ENCODE data around the gene KDM4F.

KDM4F gene

GRCh38 chr11:95066716-95067038 is 17.5 kb downstream of the KDM4F start, which contains the start of gene SRSF8:
Gene SRSF8 (plus strand): TSS chr11:95066919. CDS start chr11:95067227, 308 bp downstream.
- no peak for DNase-seq

DNA sequence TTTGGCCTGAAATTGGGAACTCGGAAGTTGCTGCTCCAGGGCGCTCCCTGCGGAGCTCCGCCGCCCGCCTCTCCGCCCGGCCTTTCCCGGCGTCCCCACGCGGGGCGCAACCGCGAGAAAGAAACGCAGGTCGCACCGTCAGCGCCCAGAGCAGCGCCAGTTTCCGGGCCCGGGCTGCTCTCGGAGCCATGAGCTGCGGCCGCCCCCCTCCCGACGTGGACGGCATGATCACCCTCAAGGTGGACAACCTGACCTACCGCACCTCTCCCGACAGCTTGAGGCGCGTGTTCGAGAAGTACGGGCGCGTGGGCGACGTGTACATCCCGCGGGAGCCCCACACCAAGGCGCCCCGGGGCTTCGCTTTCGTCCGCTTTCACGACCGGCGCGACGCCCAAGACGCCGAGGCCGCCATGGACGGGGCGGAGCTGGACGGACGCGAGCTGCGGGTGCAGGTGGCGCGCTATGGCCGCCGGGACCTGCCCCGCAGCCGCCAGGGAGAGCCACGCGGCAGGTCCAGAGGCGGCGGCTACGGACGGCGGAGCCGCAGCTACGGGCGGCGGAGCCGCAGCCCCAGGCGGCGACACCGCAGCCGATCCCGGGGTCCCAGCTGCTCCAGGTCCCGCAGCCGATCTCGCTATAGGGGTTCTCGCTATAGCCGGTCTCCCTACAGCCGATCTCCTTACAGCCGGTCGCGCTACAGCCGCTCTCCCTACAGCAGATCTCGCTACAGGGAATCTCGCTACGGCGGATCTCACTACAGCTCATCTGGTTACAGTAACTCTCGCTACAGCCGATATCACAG is 18.0 kb downstream of the KDM4F start:
- peak; percentile 94 for DNase-seq

GRCh38 chr11:95067841-95068219 is 18.6 kb downstream of the KDM4F start:
- no peak for DNase-seq

GRCh38 chr11:95068549-95068948 is 19.3 kb downstream of the KDM4F start:
- DNase-seq, result peak; percentile 98

- no peak for DNase-seq
Measured at GRCh38 chr11:95070471-95070870, 21.2 kb downstream of the KDM4F start.

DNA sequence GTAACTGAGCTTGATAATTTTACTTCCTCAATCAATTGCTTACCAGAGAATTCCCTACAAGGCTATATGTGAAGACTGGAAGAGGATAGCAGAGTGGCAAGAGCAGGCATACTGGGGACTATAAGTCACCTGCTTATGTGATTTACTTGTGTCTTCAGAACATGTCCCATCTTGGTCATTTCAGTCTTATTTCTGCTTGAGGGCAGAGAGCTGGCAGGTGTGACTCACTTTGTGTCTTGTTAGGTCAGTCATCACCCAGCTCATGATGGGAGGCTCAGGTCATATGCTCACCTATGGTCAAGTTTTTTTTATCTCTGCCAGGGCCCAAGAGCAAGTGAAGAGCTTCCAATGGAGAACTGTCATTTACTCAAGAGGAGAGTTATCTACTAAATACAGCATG is 23.7 kb downstream of the KDM4F start:
- peak; percentile 35 for DNase-seq

GRCh38 chr11:95074792-95075563 is 25.8 kb downstream of the KDM4F start:
- peak; percentile 29 for DNase-seq

GRCh38 chr11:95076416-95076815 is 27.2 kb downstream of the KDM4F start:
- peak; percentile 70 for DNase-seq

- no peak for DNase-seq
Measured at GRCh38 chr11:95076981-95077380, 27.8 kb downstream of the KDM4F start.

DNA sequence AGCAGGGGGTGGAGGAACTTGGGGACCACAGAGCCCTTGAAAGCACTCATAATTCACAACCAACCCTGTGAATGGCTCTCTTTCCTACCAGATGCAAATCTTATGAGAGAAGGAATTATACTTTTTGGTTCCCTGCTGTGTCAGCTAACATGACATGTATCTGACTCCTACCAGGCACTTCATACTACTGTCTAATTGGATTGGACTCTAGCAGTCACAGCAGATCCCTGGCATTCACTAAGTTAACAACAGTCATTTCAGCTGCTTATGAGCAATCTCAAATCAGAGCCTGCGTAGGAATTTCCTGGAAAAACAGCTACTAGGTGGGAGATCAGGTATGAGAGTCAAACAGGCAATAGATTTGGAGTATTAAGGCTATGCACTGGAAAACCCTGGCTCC is 29.3 kb downstream of the KDM4F start:
- no peak for DNase-seq

GRCh38 chr11:95081010-95081409 is 31.8 kb downstream of the KDM4F start:
- no peak for DNase-seq

DNA sequence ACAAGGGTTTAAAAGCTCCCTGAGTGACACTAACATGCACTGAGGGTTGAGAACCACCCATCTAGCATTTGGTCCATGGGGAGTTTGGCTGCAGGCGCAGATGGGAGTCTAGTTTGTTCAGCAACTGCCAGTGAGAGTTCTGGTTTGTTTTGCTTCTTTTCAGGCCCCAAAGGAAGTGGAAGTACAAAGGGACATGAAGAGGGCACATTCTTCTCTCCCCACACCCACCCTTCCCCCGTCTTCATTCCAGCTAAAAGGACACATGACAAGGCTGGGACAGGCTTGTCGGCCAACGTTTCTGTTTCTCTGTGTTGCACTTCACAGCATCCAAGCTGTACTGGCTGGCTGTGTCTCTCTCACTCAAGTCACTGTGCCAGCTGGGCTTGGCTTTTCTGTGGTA is 32.2 kb downstream of the KDM4F start:
- no peak for DNase-seq

GRCh38 chr11:95082576-95083001 is 33.4 kb downstream of the KDM4F start:
- no peak for DNase-seq

- DNase-seq, result peak; percentile 49
Measured at GRCh38 chr11:95084509-95084908, 35.3 kb downstream of the KDM4F start.

GRCh38 chr11:95085117-95085816 is 36.0 kb downstream of the KDM4F start:
- no peak for DNase-seq

- DNase-seq, result no peak
Measured at GRCh38 chr11:95086151-95086550, 36.9 kb downstream of the KDM4F start.

- DNase-seq, result no peak
Measured at GRCh38 chr11:95086836-95087570, 37.8 kb downstream of the KDM4F start.

DNA sequence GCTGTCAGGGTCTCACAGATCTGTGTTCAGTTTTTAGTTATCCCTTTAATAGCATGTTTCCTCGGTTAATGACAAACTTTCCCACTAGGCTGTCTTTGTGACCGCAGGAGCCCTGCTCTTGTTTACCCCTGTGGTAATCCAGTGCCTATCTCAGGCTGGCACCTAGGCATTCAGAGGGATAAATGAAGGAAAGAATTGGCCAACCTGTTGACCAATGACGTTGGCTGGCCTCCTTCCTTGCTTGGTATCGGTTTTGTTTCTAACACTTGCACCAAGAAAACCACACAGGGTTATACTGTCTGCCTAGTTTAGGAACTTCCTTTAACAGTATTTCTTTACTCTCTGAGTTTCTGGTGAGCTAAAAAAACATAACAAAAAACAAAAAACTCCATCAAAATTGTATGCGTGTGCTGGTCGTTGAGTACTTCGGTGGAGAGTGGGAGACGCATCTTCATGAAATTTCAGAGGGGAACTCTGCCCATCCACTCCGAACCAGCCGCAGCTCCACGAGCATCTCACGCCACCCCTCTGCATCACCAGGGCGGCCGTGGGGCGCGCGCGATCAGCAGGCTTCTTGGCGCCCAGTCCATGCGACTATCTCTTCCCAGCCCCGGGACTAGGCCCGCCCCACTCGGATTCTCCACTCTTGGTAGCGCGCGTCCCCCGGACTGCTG is 39.9 kb downstream of the KDM4F start:
- peak; percentile 37 for DNase-seq

DNA sequence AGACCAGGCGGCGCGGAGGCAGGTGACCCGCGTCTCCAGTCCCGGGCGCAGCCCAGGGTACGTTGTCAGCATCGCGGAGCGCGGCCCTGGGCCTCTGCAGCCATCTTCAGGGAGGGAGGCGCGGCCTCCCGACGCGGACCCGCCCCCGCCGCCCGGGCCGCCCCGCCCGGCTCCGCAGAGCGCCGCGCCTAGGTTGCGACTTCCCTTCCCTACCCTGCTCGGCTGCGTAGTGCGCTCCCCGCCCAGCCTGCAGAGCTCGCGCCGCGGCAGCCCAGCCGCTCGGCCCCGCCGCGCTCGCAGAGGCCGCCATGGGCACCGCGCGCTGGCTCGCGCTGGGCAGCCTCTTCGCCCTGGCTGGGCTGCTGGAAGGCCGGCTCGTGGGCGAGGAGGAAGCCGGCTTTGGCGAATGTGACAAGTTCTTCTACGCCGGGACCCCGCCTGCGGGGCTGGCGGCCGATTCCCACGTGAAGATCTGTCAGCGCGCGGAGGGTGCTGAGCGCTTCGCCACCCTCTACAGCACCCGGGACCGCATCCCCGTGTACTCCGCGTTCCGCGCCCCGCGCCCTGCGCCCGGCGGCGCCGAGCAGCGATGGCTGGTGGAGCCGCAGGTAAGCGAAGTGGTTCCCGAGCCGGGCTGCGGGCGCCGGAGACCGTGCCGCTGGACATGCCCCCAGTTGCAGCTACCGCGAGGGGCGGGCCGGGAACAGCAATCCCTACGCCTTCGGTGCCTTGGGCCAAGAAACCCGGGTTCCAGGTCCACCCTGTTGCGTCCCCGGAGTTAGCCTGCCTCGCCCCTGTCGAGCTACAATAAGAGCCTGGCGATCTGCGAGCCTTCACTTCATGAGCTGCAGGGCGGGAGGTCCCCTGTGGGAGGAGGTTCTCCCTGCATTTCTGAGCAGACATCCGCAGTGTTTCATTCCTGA is 40.7 kb downstream of the KDM4F start, which contains the start of gene ENDOD1:
TSS of gene ENDOD1 (plus strand) at position 227 of the 923 bp plus-strand sequence. CDS start at position 309, 82 bp downstream.
- peak; percentile 95 for DNase-seq

DNA sequence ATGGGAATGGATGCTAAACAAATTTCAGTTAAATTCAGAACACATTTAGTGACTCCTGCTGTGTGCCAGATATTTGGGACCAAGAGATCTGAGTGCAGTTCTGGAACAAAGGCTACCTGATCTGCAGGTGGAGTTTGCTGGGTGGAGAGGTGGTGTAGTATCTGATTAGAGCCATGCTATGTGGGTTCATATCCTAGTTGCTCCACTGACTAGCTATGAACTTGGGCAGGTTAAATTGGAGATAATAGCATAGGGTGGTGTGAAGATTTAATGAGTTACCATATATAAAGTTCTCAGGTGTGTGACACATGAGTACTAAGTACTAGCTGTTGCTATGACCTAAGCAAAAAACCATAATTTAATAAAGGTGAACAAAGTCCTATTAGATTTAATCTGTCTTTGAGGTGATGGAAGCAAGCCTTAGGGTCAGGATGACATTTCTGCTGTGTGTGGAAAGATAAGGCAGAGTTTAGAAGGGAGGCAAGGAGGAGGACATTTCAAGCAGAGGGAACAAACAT is 42.5 kb downstream of the KDM4F start:
- no peak for DNase-seq

Measured in DMS53 (cell line).